Measurements from ENCODE around the gene ARHGAP21.
"Not testable (repeated sequence)": the region's sequence is repeated elsewhere in the genome, so short reads cannot be mapped to it uniquely, and the experiment has no call there.

- TF ChIP-seq CTCF (conservative IDR thresholded peaks at IDR 0.05; ENCODE audit: low read length); EZH2phosphoT487 (IDR thresholded peaks at IDR 0.05; ENCODE audit: borderline replicate concordance): not testable (repeated sequence)
Observed at GRCh38 chr10:24656326-24656725, 67.4 kb downstream of the ARHGAP21 start.

All from Loucy (cell line).